Fibroblast of villous mesenchyme (primary cell): ENCODE measurements around the gene AKAP13. TPM values are rescaled to one million over a fixed set of nuclear protein-coding genes. Genes with fewer than 3 reads are reported as not detected.
A peak's percentile ranks its signal among the peaks of the same experiment; 100 is the strongest.

ENCODE experiments used
- DNase-seq: peaks from one replicate; pipeline ENCODE4 v3.0.0-alpha.2; 2010; ENCODE audit warnings: low read depth
- H3K4me3 ChIP-seq: 2 replicates; pipeline ENCODE4 v1.5.1; 2011; ENCODE audit warnings: low read depth, mild to moderate bottlenecking, low read length
- total RNA-seq: library from RNA; depleted of rRNA; stranded (reverse); fragments of >200 nt; gene quantifications from 2 replicates; pipeline ENCODE4 v1.2.3, GENCODE V29; 2012
- TF ChIP-seq, protein P1 (sequence below): IDR thresholded peaks from 2 replicates; pipeline ENCODE4 v1.5.1; 2012; ENCODE audit warnings: low read depth, mild to moderate bottlenecking, low read length; ENCODE audit not compliant: insufficient read depth

AKAP13 gene
- total RNA-seq, 1 donor, result 164 TPM

DNA sequence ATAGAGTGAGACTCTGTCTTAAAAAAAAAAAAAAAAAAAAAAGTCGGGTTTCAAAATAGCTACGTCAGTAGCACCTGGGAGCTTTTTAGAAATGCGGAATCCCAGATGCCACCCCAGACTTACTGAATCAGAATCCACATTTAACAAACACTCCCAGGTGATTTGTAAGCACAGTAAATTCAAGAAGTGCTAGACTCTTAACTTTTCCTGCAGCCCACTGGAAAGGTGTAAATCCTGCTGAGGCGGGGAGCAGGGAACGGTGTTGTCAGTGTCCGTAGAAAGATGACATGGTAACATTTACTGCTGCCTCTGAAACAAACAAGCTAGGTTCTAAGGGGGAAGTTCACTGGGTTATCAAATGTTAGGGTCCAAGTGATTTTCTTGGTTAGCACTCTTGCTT is 2.4 kb upstream of the AKAP13 start:
- no peak overlapping the region for H3K4me3 ChIP-seq
- TF ChIP-seq, protein P1, sequence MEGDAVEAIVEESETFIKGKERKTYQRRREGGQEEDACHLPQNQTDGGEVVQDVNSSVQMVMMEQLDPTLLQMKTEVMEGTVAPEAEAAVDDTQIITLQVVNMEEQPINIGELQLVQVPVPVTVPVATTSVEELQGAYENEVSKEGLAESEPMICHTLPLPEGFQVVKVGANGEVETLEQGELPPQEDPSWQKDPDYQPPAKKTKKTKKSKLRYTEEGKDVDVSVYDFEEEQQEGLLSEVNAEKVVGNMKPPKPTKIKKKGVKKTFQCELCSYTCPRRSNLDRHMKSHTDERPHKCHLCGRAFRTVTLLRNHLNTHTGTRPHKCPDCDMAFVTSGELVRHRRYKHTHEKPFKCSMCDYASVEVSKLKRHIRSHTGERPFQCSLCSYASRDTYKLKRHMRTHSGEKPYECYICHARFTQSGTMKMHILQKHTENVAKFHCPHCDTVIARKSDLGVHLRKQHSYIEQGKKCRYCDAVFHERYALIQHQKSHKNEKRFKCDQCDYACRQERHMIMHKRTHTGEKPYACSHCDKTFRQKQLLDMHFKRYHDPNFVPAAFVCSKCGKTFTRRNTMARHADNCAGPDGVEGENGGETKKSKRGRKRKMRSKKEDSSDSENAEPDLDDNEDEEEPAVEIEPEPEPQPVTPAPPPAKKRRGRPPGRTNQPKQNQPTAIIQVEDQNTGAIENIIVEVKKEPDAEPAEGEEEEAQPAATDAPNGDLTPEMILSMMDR, result no peak
- DNase-seq, result no peak

DNA sequence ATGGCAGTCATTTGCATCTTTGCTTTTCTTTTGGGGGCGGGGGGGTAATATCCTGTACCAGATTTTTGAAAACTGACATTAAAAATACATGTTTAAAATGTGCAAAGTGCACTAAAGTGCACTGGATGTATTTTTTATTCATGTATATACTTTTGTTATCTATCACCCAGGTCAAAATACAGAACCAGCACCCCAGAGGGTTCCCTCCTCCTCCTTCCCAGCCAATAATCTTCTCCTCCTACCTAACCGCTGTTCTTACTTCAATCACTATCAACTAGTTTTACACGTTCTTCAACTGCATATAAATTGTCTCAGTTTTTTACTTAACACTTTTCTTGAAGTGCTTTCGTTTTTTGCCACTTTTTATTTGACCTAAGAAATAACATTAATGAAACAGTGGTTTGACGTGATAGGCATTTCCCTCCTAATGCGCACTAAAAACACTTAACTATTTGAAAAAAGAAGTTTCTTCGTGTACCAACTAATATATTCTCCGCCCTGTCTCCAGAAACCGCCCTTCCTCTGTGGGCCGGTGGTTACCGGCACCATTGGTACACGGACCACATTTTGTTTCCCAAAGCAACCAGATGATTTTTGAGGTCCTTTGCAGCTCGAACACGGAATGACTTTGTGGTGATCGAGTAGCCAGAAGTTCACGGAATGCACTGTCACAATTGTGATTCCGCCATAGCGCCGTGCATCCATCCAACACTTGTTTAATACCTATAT is 836 bp upstream of the AKAP13 start:
- TF ChIP-seq, protein P1, result no peak
- no peak for DNase-seq
- peak overlapping the region; percentile 69 for H3K4me3 ChIP-seq

DNA sequence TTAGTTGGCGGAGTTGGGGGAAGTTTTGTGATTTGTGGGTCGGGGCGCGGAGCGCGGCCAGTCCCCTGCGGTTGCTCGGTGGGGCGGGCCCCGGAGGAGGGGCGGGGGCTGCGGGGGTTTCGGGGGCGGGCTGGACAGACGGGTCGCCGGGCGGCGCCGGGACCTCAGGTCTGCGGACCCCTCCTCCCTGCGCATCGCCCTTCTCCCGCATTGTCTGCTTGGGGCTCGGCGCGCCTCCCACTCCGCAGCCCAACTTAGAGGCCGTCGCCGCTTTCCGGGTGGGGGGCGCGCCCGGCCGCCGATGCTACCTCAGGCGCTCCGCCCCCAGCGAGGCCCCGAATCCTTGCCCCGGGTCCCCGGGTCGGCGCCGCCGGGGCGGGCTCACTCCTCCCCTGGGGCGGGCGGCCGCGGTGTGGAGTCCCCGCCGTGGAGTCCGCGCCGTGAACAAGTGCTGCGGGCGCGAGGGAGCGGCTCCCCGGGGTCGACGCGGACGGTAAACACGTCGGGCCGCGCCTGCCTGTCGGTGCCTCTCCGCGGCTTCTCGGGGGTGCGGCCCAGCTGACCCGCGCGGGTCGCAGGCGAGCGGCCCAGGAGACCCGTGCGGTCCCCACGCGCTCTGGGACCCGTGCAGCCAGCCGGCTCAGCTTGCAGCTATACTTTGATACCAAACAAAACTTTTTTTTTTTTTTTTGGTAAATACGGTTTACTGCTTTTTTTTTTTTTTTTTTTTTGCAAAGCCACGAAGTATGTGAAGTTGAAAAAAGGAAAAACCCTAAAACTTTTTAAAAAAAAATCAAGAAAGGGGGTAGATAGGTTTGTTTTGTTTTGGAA is 624 bp downstream of the AKAP13 start:
- no peak for DNase-seq

DNA sequence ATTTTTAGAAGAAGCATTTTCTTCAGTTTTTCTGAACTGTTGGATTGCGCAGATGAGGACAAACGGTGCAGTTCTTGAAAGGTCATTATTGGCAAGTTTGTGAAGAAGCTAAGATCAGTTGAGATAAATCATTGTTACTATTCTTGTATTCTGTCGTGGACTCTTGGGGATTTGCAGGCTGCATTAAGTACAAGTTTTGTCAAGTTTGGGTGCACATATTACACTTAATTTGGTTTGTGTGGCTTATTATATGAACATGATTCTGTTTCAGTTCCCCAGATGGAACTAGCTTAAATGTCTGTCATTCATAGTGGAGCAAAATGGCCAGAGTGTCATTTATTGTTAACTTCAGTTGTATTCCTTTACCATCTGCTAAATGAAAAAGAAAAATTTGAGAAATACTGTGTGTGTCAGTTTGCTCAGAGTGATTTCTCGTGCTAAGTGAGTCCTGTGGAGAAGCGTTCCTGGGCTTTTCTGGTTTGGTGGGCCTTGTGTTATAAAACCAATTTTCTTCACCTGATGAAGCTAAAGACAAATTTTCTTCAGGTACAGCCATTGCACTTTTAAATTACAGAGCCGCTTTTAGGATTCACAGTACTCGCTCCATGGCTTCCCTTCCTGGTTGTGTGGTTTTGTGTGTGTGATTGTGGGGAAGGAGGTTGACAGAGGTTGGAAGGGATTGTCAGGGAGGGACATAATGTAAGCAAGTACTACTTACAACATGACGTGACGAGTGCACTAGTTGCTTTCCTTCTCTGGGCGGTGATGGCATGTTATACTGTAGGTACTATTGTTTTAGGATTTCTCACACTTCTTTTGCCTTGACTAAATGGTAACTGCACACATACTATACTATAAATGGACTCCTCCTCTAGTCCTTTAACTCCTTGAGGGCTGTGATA is 1.7 kb downstream of the AKAP13 start:
- peak overlapping the region; percentile 82 for H3K4me3 ChIP-seq
- DNase-seq, result peak; percentile 81

More for the DNA sequence above, 624 bp downstream of the AKAP13 start:
- TF ChIP-seq, protein P1, result no peak
- H3K4me3 ChIP-seq, result peak overlapping the region; percentile 82

DNA sequence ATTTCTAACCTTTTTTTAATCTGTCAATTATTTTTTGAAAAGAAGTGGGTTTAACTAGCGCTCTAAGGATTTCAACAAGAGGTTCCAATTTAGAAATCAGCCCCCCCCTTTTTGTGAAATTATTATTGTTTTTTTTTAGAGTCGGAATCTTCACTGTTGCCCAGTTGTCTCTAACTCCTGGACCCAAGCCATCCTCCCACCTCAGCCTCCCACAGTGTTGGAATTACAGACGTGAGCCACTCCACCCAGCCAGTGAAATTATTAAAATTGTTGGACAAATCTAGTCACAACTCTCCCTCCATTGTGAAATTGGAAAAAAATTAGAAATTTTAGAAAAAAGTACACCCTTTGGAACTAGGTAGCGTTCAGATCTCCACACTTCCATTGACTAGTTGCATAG is 2.5 kb downstream of the AKAP13 start:
- peak overlapping the region; percentile 82 for H3K4me3 ChIP-seq
- TF ChIP-seq, protein P1, result no peak

More for the DNA sequence above, 1.7 kb downstream of the AKAP13 start:
- TF ChIP-seq, protein P1, result no peak

DNA sequence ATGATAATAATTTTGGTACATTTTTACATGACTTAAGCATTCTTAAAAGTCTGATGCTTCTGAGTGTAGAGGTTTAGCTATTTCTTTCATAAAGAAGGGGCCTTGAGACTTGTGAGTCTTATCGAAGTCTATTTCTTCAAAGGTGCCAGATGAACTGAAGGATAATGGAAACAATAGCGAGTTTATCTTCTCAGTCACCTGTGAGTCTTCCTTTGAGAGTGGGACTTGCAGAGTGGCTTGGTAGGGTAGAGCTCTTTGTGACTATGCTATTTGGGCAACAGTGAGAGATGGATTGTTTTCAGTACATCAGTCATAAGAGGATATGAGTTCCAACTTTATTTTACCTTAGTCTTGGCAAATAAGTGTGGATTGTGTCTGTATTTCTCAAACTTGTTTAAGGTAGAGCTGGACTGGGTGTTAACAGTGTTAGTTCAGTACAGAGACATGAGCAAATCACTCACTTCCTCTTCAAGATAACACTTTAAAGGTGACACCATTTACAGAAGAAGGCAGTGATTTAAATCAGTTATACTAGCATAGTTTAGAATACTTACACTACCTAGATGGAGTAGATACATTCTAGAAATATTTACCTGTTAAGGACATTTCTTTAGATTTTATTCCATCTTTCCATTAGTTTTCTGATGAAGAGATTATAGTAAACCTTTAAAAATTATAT is 3.2 kb downstream of the AKAP13 start:
- DNase-seq, result no peak
- TF ChIP-seq, protein P1, result no peak
- peak overlapping the region; percentile 82 for H3K4me3 ChIP-seq

More for the DNA sequence above, 2.5 kb downstream of the AKAP13 start:
- DNase-seq, result no peak
